Endometrial microvascular endothelial cells (primary cell): ENCODE results near the gene TMEM178A. TPM values are rescaled to one million over a fixed set of nuclear protein-coding genes. Genes with fewer than 3 reads are reported as not detected.
"Not testable (repeated sequence)": the region's sequence is repeated elsewhere in the genome, so short reads cannot be mapped to it uniquely, and the experiment has no call there.

Source experiments
- in situ Hi-C: cut with HindIII; loops from 2 replicates; pipeline ENCODE4 v1.10.0; 2017; ENCODE audit warnings: low sequenced_read_pairs, low pct_unique_long_range_greater_than_20kb; ENCODE audit errors: inconsistent ontology term
- total RNA-seq: library from RNA; depleted of rRNA; stranded (reverse); fragments of >200 nt; gene quantifications from one replicate; pipeline ENCODE4 v1.2.3, GENCODE V29; 2015; ENCODE audit errors: inconsistent ontology term

The TMEM178A gene
- total RNA-seq, 1 donor from 2014 or later = not detected

- in situ Hi-C loops = no loop called here
Observed at GRCh38 chr2:39645826-39646225, 19.9 kb upstream of the TMEM178A start.

- in situ Hi-C loops = no loop called here
Observed at GRCh38 chr2:39646267-39646666, 19.4 kb upstream of the TMEM178A start.

GRCh38 chr2:39647104-39647765, 18.5 kb upstream of the TMEM178A start:
- in situ Hi-C loops = no loop called here

GRCh38 chr2:39648580-39648979, 17.1 kb upstream of the TMEM178A start:
- in situ Hi-C loops = no loop called here

- in situ Hi-C loops = no loop called here
Observed at GRCh38 chr2:39649511-39649910, 16.2 kb upstream of the TMEM178A start.

GRCh38 chr2:39650468-39650867, 15.2 kb upstream of the TMEM178A start:
- in situ Hi-C loops = no loop called here

- in situ Hi-C loops = not testable (repeated sequence)
Observed at GRCh38 chr2:39656215-39656614, 9.5 kb upstream of the TMEM178A start.

GRCh38 chr2:39657287-39657937, 8.3 kb upstream of the TMEM178A start:
- in situ Hi-C loops = no loop called here

GRCh38 chr2:39658371-39658770, 7.3 kb upstream of the TMEM178A start:
- in situ Hi-C loops = no loop called here

- in situ Hi-C loops = no loop called here
Observed at GRCh38 chr2:39659765-39660611, 5.7 kb upstream of the TMEM178A start.

- in situ Hi-C loops = no loop called here
Observed at GRCh38 chr2:39660612-39661236, 5.0 kb upstream of the TMEM178A start.

GRCh38 chr2:39661826-39662225, 3.9 kb upstream of the TMEM178A start:
- in situ Hi-C loops = no loop called here

GRCh38 chr2:39663187-39663930, 2.4 kb upstream of the TMEM178A start:
- in situ Hi-C loops = no loop called here

- in situ Hi-C loops = no loop called here
Observed at GRCh38 chr2:39664232-39664887, 1.4 kb upstream of the TMEM178A start.

GRCh38 chr2:39664888-39665591, 677 bp upstream of the TMEM178A start:
- in situ Hi-C loops = no loop called here

GRCh38 chr2:39666491-39667101, 879 bp downstream of the TMEM178A start:
- in situ Hi-C loops = no loop called here

- in situ Hi-C loops = no loop called here
Observed at GRCh38 chr2:39667104-39667885, 1.6 kb downstream of the TMEM178A start.
